HepG2 (cell line): Measurements from ENCODE around the gene SREBF1. TPM values are rescaled to one million over a fixed set of nuclear protein-coding genes. Genes with fewer than 3 reads are reported as not detected.

Source experiments
- CCAR2 ChIP-seq: fragments of 200-400 bp; formaldehyde crosslinking; optimal IDR thresholded peaks from 2 replicates; pipeline ENCODE3; 2018; ENCODE audit warnings: low read depth, mild to moderate bottlenecking, low read length, moderate library complexity
- ELF3 ChIP-seq: IDR thresholded peaks from 2 replicates; pipeline ENCODE4 v1.6.1; 2016; ENCODE audit warnings: missing genetic modification reagents, missing compliant biosample characterization
- GTF3A ChIP-seq: sonication (generic); formaldehyde crosslinking; conservative IDR thresholded peaks from 2 replicates; pipeline ENCODE4 v1.4.0; 2020; ENCODE audit warnings: mild to moderate bottlenecking, missing genetic modification reagents
- HOXA9 ChIP-seq: sonication (generic); formaldehyde crosslinking; IDR thresholded peaks from 2 replicates; pipeline ENCODE4 v1.8.1; 2022; ENCODE audit warnings: missing genetic modification reagents, mild to moderate bottlenecking, moderate library complexity, borderline replicate concordance
- KLF6 ChIP-seq: IDR thresholded peaks from 2 replicates; pipeline ENCODE4 v1.8.0; 2016; ENCODE audit warnings: missing biosample characterization, missing genetic modification reagents
- MXI1 ChIP-seq: IDR thresholded peaks from 3 replicates; pipeline ENCODE4 v1.6.1; 2012; ENCODE audit warnings: low read depth, low read length, inconsistent platforms, borderline replicate concordance
- ONECUT2 ChIP-seq: sonication (generic); formaldehyde crosslinking; IDR thresholded peaks from 2 replicates; pipeline ENCODE4 v1.4.0; 2020; ENCODE audit warnings: missing genetic modification reagents
- PRMT3 ChIP-seq: sonication (generic); formaldehyde crosslinking; IDR thresholded peaks from 2 replicates; pipeline ENCODE4 v1.8.1; 2022; ENCODE audit warnings: low read depth, mild to moderate bottlenecking, moderate library complexity, missing genetic modification reagents, borderline replicate concordance
- RNF219 ChIP-seq: sonication (generic); formaldehyde crosslinking; IDR thresholded peaks from 2 replicates; pipeline ENCODE4 v1.5.0; 2020; ENCODE audit warnings: mild to moderate bottlenecking, missing genetic modification reagents
- RORA ChIP-seq: sonication (generic); formaldehyde crosslinking; IDR thresholded peaks from 2 replicates; pipeline ENCODE4 v1.5.0; 2020; ENCODE audit warnings: mild to moderate bottlenecking, missing genetic modification reagents, moderate library complexity
- SKI ChIP-seq: fragments of 450-650 bp; IDR thresholded peaks from one replicate; pipeline ENCODE4 v1.6.1; 2018; ENCODE audit warnings: mild to moderate bottlenecking; ENCODE audit not compliant: partially characterized antibody
- ZFAT ChIP-seq: sonication (generic); formaldehyde crosslinking; conservative IDR thresholded peaks from 2 replicates; pipeline ENCODE4 v1.8.1; 2023; ENCODE audit warnings: missing genetic modification reagents, inconsistent platforms
- ZMYM4 ChIP-seq: sonication (generic); formaldehyde crosslinking; IDR thresholded peaks from 2 replicates; pipeline ENCODE4 v1.8.1; 2023; ENCODE audit warnings: mild to moderate bottlenecking, missing genetic modification reagents
- ZNF331 ChIP-seq: sonication (generic); formaldehyde crosslinking; IDR thresholded peaks from 2 replicates; pipeline ENCODE4 v1.4.0; 2020; ENCODE audit warnings: missing genetic modification reagents
- ZNF382 ChIP-seq: sonication (generic); formaldehyde crosslinking; IDR thresholded peaks from 2 replicates; pipeline ENCODE4 v1.5.0; 2020; ENCODE audit warnings: missing genetic modification reagents, mild to moderate bottlenecking, borderline replicate concordance
- ZNF432 ChIP-seq: sonication (generic); formaldehyde crosslinking; IDR thresholded peaks from 2 replicates; pipeline ENCODE4 v1.5.0; 2020; ENCODE audit warnings: missing genetic modification reagents, mild to moderate bottlenecking, borderline replicate concordance
- ZNF503 ChIP-seq: sonication (generic); formaldehyde crosslinking; IDR thresholded peaks from 2 replicates; pipeline ENCODE4 v1.4.0; 2020; ENCODE audit warnings: missing genetic modification reagents
- ZNF609 ChIP-seq: sonication (generic); formaldehyde crosslinking; IDR thresholded peaks from 2 replicates; pipeline ENCODE4 v1.4.0; 2020; ENCODE audit warnings: mild to moderate bottlenecking, missing genetic modification reagents, borderline replicate concordance
- ZNF629 ChIP-seq: sonication (generic); formaldehyde crosslinking; conservative IDR thresholded peaks from 2 replicates; pipeline ENCODE4 v1.5.0; 2020; ENCODE audit warnings: missing genetic modification reagents
- ZSCAN30 ChIP-seq: sonication (generic); formaldehyde crosslinking; IDR thresholded peaks from 2 replicates; pipeline ENCODE4 v1.5.0; 2020; ENCODE audit warnings: mild to moderate bottlenecking, missing genetic modification reagents
- polyA plus RNA-seq, 8 experiments: library from polyadenylated mRNA; depleted of rRNA in 3 of 8; stranded (reverse) in 7 of 8; unstranded in 1 of 8; fragments of >200 nt; fragmentation: Illumina TruSeq in 4 of 8; extraction: Trizol in 4 of 8; gene quantifications; 2 replicates each; pipeline versions ENCODE4 v1.2.1 to v1.2.3, GENCODE V29; 2011 to 2016; ENCODE audit warnings: low read depth in 4 of 8, missing spikeins in 1 of 8, mixed read lengths in 1 of 8; ENCODE audit not compliant: insufficient read depth in 1 of 8
- total RNA-seq, 5 experiments: library from RNA; depleted of rRNA; stranded (reverse); fragments of >200 nt; fragmentation: Illumina TruSeq; extraction: Trizol; gene quantifications; 2 replicates each; pipeline ENCODE4 v1.2.3, GENCODE V29; 2016; ENCODE audit warnings: low read depth in 1 of 5

SREBF1 gene
- total and polyA plus RNA-seq, 2 of the 13 experiments (the other 11 are each of a cell fraction or from before 2014, with no cell fraction given) = 34.3 to 38.0 TPM

DNA sequence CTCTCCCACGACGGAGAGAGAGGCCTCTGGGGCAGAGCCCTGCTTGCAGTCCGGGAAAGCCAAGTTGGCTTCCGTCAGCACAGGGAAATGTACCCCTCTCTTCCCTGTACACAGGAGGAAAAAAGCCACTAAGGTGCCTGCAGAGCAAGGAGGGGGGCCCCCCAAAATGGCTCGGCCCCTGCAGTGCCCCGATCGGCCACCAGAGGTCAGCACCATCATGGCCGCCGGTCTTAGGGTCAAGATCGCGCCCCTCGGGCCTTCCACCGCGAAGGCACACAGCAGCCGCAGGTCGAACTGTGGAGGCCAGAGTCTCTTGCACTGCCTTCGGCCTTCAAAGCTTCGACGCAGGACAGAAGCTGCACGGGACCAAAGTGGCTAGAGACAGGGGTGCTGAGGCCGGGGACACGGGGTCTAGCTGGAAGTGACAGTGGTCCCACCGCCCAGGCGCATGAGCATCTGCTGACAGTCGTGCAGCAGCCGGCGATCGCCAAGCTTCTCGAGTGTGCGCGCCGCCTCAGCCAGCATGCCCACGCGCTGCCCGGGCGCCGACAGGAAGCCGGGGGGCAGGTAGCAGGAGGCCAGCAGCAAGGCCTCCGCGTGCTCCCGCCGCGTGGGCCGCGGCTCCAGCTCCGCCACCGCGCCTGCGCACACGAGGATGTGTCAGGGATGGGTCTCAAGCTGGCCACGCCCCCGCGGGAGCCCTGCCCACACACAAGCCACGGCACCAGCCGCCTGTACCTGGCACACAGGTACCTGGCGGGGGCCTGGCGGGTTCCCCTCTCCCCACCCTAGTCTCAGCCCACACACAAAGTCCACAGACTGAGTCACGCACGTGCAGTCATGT, 24.4 kb downstream of the SREBF1 start (continued):
- TF ChIP-seq ZSCAN30 (CRISPR knock-in tag) (no peak), ZNF432 (CRISPR knock-in tag) (no peak), RORA (CRISPR knock-in tag) (no peak), MXI1 (peak; percentile 65; the same call in 1 of the 3 replicates), SKI (peak; percentile 9), ZNF503 (CRISPR knock-in tag) (no peak), ZNF331 (0 out of 2 replicates have a peak, but pooled peaks have one; percentile 14), GTF3A (CRISPR knock-in tag) (peak; percentile 85; the same call in 1 of the 2 replicates), ZNF609 (CRISPR knock-in tag) (no peak), HOXA9 (CRISPR knock-in tag) (no peak), ELF3 (CRISPR knock-in tag) (peak; percentile 22; the same call in 1 of the 2 replicates), ZNF629 (CRISPR knock-in tag) (peak; percentile 75), ZNF382 (CRISPR knock-in tag) (no peak), PRMT3 (CRISPR knock-in tag) (no peak), KLF6 (CRISPR knock-in tag) (no peak), ONECUT2 (CRISPR knock-in tag) (no peak), CCAR2 (no peak), ZFAT (CRISPR knock-in tag) (no peak), RNF219 (CRISPR knock-in tag) (no peak), ZMYM4 (CRISPR knock-in tag) (no peak)
